K562 (cell line): ENCODE measurements around the gene FKBP7. TPM values are rescaled to one million over a fixed set of nuclear protein-coding genes. Genes with fewer than 3 reads are reported as not detected.

Experiments
- NFE2 ChIP-seq: IDR thresholded peaks from 2 replicates; pipeline ENCODE4 v1.6.1; 2014; ENCODE audit warnings: antibody characterized with exemption, low read depth
- SMARCA4 ChIP-seq: fragments of 450-650 bp; IDR thresholded peaks from 2 replicates; pipeline ENCODE4 v1.6.1; 2016
- TCF7 ChIP-seq: sonication (generic); IDR thresholded peaks from 2 replicates; pipeline ENCODE4 v1.6.1; 2016; ENCODE audit warnings: antibody characterized with exemption, borderline replicate concordance
- USF2 ChIP-seq: sonication (generic); formaldehyde crosslinking; IDR thresholded peaks from 2 replicates; pipeline ENCODE4 v1.5.0; 2020; ENCODE audit warnings: missing genetic modification reagents
- ZBTB7A ChIP-seq: IDR thresholded peaks from 2 replicates; pipeline ENCODE4 v1.6.1; 2011; ENCODE audit warnings: low read depth, mild to moderate bottlenecking, low read length, moderate library complexity, borderline replicate concordance; ENCODE audit not compliant: control insufficient read depth
- ZNF224 ChIP-seq: sonication (generic); formaldehyde crosslinking; IDR thresholded peaks from 2 replicates; pipeline ENCODE4 v1.8.0; 2022; ENCODE audit warnings: mild to moderate bottlenecking, missing genetic modification reagents
- ZNF354B ChIP-seq: fragments of 250-450 bp; sonication (Bioruptor Pico); IDR thresholded peaks from 2 replicates; pipeline ENCODE4 v1.4.0; 2020
- polyA plus RNA-seq, 8 experiments: library from polyadenylated mRNA; depleted of rRNA in 4 of 8; stranded (reverse) in 5 of 8; unstranded in 3 of 8; fragments of >200 nt; fragmentation: Nextera tagmentation in 2 of 8; fragmentation: Illumina TruSeq in 1 of 8; extraction: Ambion mirVana in 2 of 8; extraction: Trizol in 1 of 8; gene quantifications; 2 replicates each; pipeline versions ENCODE4 v1.2.1 to v1.2.3, GENCODE V29; 2011 to 2014; ENCODE audit warnings: inconsistent platforms in 1 of 8, missing spikeins in 1 of 8
- total RNA-seq, 7 experiments: library from RNA; depleted of rRNA in 6 of 7; stranded (reverse); fragments of >200 nt in 6 of 7; fragmentation: Illumina TruSeq in 2 of 7; extraction: Trizol in 2 of 7; gene quantifications; 2 replicates each; pipeline versions ENCODE4 v1.2.1 to v1.2.3, GENCODE V29; 2011 to 2021; ENCODE audit warnings: low replicate concordance in 1 of 7
- TF ChIP-seq, protein P1 (sequence below): sonication (generic); formaldehyde crosslinking; IDR thresholded peaks from 2 replicates; pipeline ENCODE4 v1.8.0; 2023; ENCODE audit warnings: mild to moderate bottlenecking, missing genetic modification reagents
- TF ChIP-seq, protein P2 (sequence below), 3 experiments: IDR thresholded peaks in 2 of 3; conservative IDR thresholded peaks in 1 of 3; 2 replicates each; pipeline ENCODE4 v1.5.1; 2011 to 2012; ENCODE audit warnings: low read length in 3 of 3, mild to moderate bottlenecking in 3 of 3, control low read depth in 2 of 3, improper control_type of control experiment in 1 of 3, inconsistent platforms in 1 of 3, low read depth in 1 of 3, mixed read lengths in 1 of 3, moderate library complexity in 1 of 3; ENCODE audit not compliant: insufficient read depth in 2 of 3
- TF ChIP-seq, protein P3 (sequence below): IDR thresholded peaks from 2 replicates; pipeline ENCODE4 v1.6.1; 2011; ENCODE audit warnings: borderline replicate concordance, low read depth, mild to moderate bottlenecking, moderate library complexity, low read length; ENCODE audit not compliant: insufficient read depth, poor library complexity, severe bottlenecking
- TF ChIP-seq, protein P4 (sequence below): sonication (generic); formaldehyde crosslinking; IDR thresholded peaks from 2 replicates; pipeline ENCODE4 v1.8.0; 2022; ENCODE audit warnings: mild to moderate bottlenecking, missing genetic modification reagents

The FKBP7 gene
- total and polyA plus RNA-seq, 9 of the 15 experiments (the other 6 are each of a cell fraction or from before 2014, with no cell fraction given) = 6.1 to 23.2 (median 19.0) TPM

- TF ChIP-seq, protein P1, sequence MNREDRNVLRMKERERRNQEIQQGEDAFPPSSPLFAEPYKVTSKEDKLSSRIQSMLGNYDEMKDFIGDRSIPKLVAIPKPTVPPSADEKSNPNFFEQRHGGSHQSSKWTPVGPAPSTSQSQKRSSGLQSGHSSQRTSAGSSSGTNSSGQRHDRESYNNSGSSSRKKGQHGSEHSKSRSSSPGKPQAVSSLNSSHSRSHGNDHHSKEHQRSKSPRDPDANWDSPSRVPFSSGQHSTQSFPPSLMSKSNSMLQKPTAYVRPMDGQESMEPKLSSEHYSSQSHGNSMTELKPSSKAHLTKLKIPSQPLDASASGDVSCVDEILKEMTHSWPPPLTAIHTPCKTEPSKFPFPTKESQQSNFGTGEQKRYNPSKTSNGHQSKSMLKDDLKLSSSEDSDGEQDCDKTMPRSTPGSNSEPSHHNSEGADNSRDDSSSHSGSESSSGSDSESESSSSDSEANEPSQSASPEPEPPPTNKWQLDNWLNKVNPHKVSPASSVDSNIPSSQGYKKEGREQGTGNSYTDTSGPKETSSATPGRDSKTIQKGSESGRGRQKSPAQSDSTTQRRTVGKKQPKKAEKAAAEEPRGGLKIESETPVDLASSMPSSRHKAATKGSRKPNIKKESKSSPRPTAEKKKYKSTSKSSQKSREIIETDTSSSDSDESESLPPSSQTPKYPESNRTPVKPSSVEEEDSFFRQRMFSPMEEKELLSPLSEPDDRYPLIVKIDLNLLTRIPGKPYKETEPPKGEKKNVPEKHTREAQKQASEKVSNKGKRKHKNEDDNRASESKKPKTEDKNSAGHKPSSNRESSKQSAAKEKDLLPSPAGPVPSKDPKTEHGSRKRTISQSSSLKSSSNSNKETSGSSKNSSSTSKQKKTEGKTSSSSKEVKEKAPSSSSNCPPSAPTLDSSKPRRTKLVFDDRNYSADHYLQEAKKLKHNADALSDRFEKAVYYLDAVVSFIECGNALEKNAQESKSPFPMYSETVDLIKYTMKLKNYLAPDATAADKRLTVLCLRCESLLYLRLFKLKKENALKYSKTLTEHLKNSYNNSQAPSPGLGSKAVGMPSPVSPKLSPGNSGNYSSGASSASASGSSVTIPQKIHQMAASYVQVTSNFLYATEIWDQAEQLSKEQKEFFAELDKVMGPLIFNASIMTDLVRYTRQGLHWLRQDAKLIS = no peak; the same call in 1 of the 2 replicates
- TF ChIP-seq ZNF354B (CRISPR knock-in tag) = no peak
- TF ChIP-seq, protein P2, sequence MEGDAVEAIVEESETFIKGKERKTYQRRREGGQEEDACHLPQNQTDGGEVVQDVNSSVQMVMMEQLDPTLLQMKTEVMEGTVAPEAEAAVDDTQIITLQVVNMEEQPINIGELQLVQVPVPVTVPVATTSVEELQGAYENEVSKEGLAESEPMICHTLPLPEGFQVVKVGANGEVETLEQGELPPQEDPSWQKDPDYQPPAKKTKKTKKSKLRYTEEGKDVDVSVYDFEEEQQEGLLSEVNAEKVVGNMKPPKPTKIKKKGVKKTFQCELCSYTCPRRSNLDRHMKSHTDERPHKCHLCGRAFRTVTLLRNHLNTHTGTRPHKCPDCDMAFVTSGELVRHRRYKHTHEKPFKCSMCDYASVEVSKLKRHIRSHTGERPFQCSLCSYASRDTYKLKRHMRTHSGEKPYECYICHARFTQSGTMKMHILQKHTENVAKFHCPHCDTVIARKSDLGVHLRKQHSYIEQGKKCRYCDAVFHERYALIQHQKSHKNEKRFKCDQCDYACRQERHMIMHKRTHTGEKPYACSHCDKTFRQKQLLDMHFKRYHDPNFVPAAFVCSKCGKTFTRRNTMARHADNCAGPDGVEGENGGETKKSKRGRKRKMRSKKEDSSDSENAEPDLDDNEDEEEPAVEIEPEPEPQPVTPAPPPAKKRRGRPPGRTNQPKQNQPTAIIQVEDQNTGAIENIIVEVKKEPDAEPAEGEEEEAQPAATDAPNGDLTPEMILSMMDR (IDR thresholded peaks at IDR 0.05 in 2 of 3, conservative IDR thresholded peaks at IDR 0.05 in 1 of 3; ENCODE audit: insufficient read depth in 2 of 3, low read depth in 1 of 3, low read length in 3 of 3) = peak; percentile 97 to 100 (median 99)
- no peak for TF ChIP-seq ZNF224 (CRISPR knock-in tag)
- peak; percentile 61; the same call in 1 of the 2 replicates for TF ChIP-seq NFE2
- no peak for TF ChIP-seq USF2
- TF ChIP-seq, protein P3, sequence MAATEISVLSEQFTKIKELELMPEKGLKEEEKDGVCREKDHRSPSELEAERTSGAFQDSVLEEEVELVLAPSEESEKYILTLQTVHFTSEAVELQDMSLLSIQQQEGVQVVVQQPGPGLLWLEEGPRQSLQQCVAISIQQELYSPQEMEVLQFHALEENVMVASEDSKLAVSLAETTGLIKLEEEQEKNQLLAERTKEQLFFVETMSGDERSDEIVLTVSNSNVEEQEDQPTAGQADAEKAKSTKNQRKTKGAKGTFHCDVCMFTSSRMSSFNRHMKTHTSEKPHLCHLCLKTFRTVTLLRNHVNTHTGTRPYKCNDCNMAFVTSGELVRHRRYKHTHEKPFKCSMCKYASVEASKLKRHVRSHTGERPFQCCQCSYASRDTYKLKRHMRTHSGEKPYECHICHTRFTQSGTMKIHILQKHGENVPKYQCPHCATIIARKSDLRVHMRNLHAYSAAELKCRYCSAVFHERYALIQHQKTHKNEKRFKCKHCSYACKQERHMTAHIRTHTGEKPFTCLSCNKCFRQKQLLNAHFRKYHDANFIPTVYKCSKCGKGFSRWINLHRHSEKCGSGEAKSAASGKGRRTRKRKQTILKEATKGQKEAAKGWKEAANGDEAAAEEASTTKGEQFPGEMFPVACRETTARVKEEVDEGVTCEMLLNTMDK = peak; percentile 39
- TF ChIP-seq ZBTB7A = peak; percentile 50; the same call in 1 of the 2 replicates
- TF ChIP-seq, protein P4, sequence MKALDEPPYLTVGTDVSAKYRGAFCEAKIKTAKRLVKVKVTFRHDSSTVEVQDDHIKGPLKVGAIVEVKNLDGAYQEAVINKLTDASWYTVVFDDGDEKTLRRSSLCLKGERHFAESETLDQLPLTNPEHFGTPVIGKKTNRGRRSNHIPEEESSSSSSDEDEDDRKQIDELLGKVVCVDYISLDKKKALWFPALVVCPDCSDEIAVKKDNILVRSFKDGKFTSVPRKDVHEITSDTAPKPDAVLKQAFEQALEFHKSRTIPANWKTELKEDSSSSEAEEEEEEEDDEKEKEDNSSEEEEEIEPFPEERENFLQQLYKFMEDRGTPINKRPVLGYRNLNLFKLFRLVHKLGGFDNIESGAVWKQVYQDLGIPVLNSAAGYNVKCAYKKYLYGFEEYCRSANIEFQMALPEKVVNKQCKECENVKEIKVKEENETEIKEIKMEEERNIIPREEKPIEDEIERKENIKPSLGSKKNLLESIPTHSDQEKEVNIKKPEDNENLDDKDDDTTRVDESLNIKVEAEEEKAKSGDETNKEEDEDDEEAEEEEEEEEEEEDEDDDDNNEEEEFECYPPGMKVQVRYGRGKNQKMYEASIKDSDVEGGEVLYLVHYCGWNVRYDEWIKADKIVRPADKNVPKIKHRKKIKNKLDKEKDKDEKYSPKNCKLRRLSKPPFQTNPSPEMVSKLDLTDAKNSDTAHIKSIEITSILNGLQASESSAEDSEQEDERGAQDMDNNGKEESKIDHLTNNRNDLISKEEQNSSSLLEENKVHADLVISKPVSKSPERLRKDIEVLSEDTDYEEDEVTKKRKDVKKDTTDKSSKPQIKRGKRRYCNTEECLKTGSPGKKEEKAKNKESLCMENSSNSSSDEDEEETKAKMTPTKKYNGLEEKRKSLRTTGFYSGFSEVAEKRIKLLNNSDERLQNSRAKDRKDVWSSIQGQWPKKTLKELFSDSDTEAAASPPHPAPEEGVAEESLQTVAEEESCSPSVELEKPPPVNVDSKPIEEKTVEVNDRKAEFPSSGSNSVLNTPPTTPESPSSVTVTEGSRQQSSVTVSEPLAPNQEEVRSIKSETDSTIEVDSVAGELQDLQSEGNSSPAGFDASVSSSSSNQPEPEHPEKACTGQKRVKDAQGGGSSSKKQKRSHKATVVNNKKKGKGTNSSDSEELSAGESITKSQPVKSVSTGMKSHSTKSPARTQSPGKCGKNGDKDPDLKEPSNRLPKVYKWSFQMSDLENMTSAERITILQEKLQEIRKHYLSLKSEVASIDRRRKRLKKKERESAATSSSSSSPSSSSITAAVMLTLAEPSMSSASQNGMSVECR (CRISPR knock-in tag) = peak; percentile 68
- TF ChIP-seq TCF7 = 0 out of 2 replicates have a peak, but pooled peaks have one; percentile 71
- TF ChIP-seq SMARCA4 = no peak; the same call in 1 of the 2 replicates
Observed at GRCh38 chr2:178414266-178415247, 63.8 kb downstream of the FKBP7 start (continued).
